MM.1S (cell line): Measurements from ENCODE around the gene SRGAP3.

Source experiments
- DNase-seq: peaks from one replicate; pipeline ENCODE4 v3.0.0-alpha.2; 2015
- H2AFZ ChIP-seq: fragments of 300-600 bp; sonication (generic); 2 replicates; pipeline ENCODE4 v1.6.0; 2016; ENCODE audit warnings: antibody characterized with exemption, low read length
- H3F3A ChIP-seq: fragments of 300-600 bp; sonication (generic); 2 replicates; pipeline ENCODE4 v1.6.1; 2016; ENCODE audit warnings: mild to moderate bottlenecking, antibody characterized with exemption, low read length, moderate library complexity, mixed read lengths; ENCODE audit not compliant: insufficient read depth
- H3K27ac ChIP-seq: fragments of 300-600 bp; sonication (generic); 2 replicates; pipeline ENCODE4 v1.5.1; 2016; ENCODE audit warnings: mild to moderate bottlenecking, low read length
- H3K27me3 ChIP-seq: fragments of 300-600 bp; sonication (generic); replicated peaks from 2 replicates; pipeline ENCODE4 v1.6.0; 2016; ENCODE audit warnings: low read length; ENCODE audit not compliant: insufficient read depth
- H3K36me3 ChIP-seq: fragments of 300-600 bp; sonication (generic); replicated peaks from 2 replicates; pipeline ENCODE4 v1.6.1; 2016; ENCODE audit warnings: mild to moderate bottlenecking, low read length, mixed read lengths; ENCODE audit not compliant: insufficient read depth
- H3K4me1 ChIP-seq: fragments of 300-600 bp; sonication (generic); 2 replicates; pipeline ENCODE4 v1.6.1; 2016; ENCODE audit warnings: low read length, mixed read lengths
- H3K4me2 ChIP-seq: fragments of 300-600 bp; sonication (generic); 2 replicates; pipeline ENCODE4 v1.6.0; 2016; ENCODE audit warnings: low read depth, low read length
- H3K4me3 ChIP-seq: fragments of 300-600 bp; sonication (generic); 2 replicates; pipeline ENCODE4 v1.5.1; 2016; ENCODE audit warnings: low read length, mixed read lengths
- H3K79me2 ChIP-seq: fragments of 300-600 bp; sonication (generic); 2 replicates; pipeline ENCODE4 v1.6.1; 2016; ENCODE audit warnings: mixed run types, low read length, mixed read lengths
- H3K9ac ChIP-seq: fragments of 300-600 bp; sonication (generic); 2 replicates; pipeline ENCODE4 v1.6.1; 2016; ENCODE audit warnings: low read length, mixed read lengths
- H3K9me2 ChIP-seq: fragments of 300-600 bp; sonication (generic); replicated peaks from 2 replicates; pipeline ENCODE4 v1.6.1; 2016; ENCODE audit warnings: mild to moderate bottlenecking, low read length, mixed read lengths; ENCODE audit not compliant: insufficient read depth
- H3K9me3 ChIP-seq: fragments of 300-600 bp; sonication (generic); replicated peaks from 2 replicates; pipeline ENCODE4 v1.6.1; 2016; ENCODE audit warnings: mild to moderate bottlenecking, low read length, mixed read lengths; ENCODE audit not compliant: insufficient read depth
- H4K20me1 ChIP-seq: fragments of 300-600 bp; sonication (generic); 2 replicates; pipeline ENCODE4 v1.6.1; 2016; ENCODE audit warnings: mild to moderate bottlenecking, low read length, moderate library complexity, mixed read lengths; ENCODE audit not compliant: insufficient read depth
- CTCF ChIP-seq: fragments of 300-600 bp; sonication (generic); IDR thresholded peaks from 2 replicates; pipeline ENCODE4 v1.5.1; 2016; ENCODE audit warnings: antibody characterized with exemption, low read length, mixed read lengths
- EZH2 ChIP-seq: fragments of 300-600 bp; sonication (generic); optimal IDR thresholded peaks from 2 replicates; pipeline ENCODE3; 2017; ENCODE audit warnings: low read depth, mild to moderate bottlenecking, antibody characterized with exemption, low read length, mixed read lengths
- EZH2phosphoT487 ChIP-seq: fragments of 300-600 bp; sonication (generic); IDR thresholded peaks from 2 replicates; pipeline ENCODE4 v1.6.1; 2018; ENCODE audit warnings: antibody characterized with exemption, low read length

The SRGAP3 gene

DNA sequence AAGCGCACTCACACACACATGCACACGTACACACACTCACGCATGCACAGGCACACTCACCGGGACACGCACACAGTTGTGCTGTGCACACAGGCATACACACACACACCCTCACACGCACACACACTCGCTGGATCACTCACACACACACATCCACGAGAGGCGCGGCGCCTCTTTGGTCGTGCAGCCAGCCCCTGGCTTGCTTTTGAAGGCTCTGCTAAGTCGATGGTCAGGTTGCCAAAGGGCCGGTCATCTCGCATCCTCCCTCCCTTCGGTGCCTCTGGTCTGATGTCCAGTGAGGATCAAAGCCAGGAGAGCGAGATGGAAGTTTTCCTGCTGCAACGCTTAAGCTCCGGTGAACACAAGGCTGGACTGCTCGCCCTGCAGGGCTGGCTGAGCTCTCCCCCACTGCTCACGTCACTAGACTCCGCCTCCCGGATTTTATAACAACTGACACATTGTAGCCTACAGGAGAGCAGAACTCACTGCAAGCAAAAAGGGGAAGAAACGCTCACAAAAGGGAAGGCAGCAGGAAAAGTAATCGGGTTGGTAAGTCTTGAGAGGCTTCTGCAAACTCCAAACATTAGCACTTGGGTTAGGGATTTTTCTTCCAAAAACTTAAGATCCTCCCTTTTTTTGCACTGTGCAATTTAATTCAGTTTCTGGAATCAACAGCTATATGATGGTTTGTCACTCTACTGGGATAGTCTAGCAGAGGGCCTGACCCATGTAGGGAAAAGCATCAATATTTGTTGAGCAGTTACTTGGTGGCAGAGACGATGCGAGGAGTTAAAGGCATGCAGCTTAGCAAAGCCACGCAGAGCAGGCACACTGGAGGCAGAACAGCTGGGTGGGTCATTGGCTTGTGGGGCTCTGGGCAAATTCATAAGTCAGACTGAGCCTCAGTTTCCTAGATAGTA lies at the start of gene SRGAP3:
SRGAP3 (minus strand) TSS at position 374 of the 920 bp plus-strand sequence. CDS start 695 bp downstream, outside the sequence.
- H3K79me2 ChIP-seq: no peaks in the 10 kb centered on the region
- no peaks in the 10 kb centered on the region for H3K4me1 ChIP-seq
- H3K9me3 ChIP-seq: no peaks in the 10 kb centered on the region
- peak; percentile 91 for DNase-seq
- no peaks in the 10 kb centered on the region for H3K27me3 ChIP-seq
- H3K9ac ChIP-seq: peak within 1 kb of the TSS; percentile 32; the same call in 1 of the 2 replicates
- peak within 1 kb of the TSS; percentile 99 for H3K4me2 ChIP-seq
- peak; percentile 36 for TF ChIP-seq CTCF
- TF ChIP-seq EZH2: no peak
- TF ChIP-seq EZH2phosphoT487: no peak
- H3K4me3 ChIP-seq: peak within 1 kb of the TSS; percentile 68
- H3F3A ChIP-seq: no peaks in the 10 kb centered on the region
- H3K9me2 ChIP-seq: no peaks in the 10 kb centered on the region
- H2AFZ ChIP-seq: peak within 1 kb of the TSS; percentile 87
- H3K27ac ChIP-seq: no peak within 1 kb of the TSS
- H4K20me1 ChIP-seq: no peaks in the 10 kb centered on the region
- no peaks in the 10 kb centered on the region for H3K36me3 ChIP-seq

DNA sequence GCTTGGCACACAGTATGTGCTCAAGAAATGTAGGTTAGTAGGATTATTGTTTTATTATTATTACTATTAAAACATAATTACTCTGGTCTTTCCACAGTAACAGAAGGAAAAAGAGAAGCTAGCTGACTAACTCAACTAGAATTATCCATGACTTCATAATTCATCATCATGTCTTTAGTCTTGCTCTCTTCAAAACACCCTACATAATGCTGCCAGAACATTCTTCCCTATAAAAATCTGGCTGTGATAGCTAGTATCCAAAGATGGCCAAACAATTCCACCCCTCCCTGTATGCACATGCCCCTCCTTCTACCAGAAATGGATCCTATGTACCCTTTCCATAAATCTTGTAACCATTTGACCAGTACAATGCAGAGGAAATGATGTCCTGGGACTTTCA lies 48.8 kb upstream of the SRGAP3 start:
- no peaks in the 10 kb centered on the region for H3K36me3 ChIP-seq
- H3K27ac ChIP-seq: no peak overlapping the region
- TF ChIP-seq EZH2: no peak
- no peak for TF ChIP-seq CTCF
- TF ChIP-seq EZH2phosphoT487: no peak
- 0 out of 2 replicates have a peak, but pooled peaks cover 4% of the 10 kb centered on the region for H3K4me1 ChIP-seq
- no peak for DNase-seq
- no peak overlapping the region for H3K9ac ChIP-seq
- H3K4me3 ChIP-seq: no peak overlapping the region
- H3K9me3 ChIP-seq: no peaks in the 10 kb centered on the region
- H3K27me3 ChIP-seq: no peaks in the 10 kb centered on the region
- no peaks in the 10 kb centered on the region for H3F3A ChIP-seq
- no peak overlapping the region for H2AFZ ChIP-seq
- no peaks in the 10 kb centered on the region for H4K20me1 ChIP-seq
- no peaks in the 10 kb centered on the region for H3K79me2 ChIP-seq
- no peak overlapping the region for H3K4me2 ChIP-seq
- no peaks in the 10 kb centered on the region for H3K9me2 ChIP-seq

DNA sequence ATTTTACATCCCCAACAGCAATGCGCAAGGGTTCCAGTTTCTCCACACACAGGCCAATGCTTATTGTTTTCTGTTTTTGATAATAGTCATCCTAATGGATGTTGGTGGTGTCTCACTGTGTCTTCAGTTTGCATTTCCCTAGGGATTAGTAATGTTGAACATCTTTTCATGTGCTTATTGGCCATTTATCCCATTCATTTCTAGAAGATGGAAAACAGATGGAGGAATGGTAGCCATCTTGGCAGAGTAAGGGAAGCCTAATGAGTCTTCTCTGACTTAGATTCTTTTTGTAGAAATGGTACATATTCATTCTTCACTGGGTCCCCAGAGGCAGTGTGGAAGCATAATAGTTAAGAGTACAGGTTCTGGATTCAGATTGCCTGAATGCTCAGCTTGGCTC lies 46.8 kb upstream of the SRGAP3 start:
- Histone ChIP-seq H3K36me3 (no peaks in the 10 kb centered on the region), H3K9me2 (no peaks in the 10 kb centered on the region), H3K27ac (no peak overlapping the region), H3K4me1 (no peaks in the 10 kb centered on the region), H3K4me2 (no peak overlapping the region), H3K9ac (no peak overlapping the region), H3K4me3 (no peak overlapping the region), H3F3A (no peaks in the 10 kb centered on the region), H4K20me1 (no peaks in the 10 kb centered on the region), H3K79me2 (no peaks in the 10 kb centered on the region), H3K9me3 (no peaks in the 10 kb centered on the region), H3K27me3 (no peaks in the 10 kb centered on the region), H2AFZ (no peak overlapping the region)
- TF ChIP-seq EZH2: no peak
- TF ChIP-seq EZH2phosphoT487: no peak
- no peak for TF ChIP-seq CTCF
- no peak for DNase-seq
